K562 (cell line): ENCODE data around the gene VHLL. TPM values are rescaled to one million over a fixed set of nuclear protein-coding genes. Genes with fewer than 3 reads are reported as not detected.

Source experiments
- ATAC-seq: fragments of 200-7000 bp; cut with Tn5 transposase; 3 replicates; pipeline ENCODE4 v1.9.1; 2020; ENCODE audit warnings: moderate library complexity
- BruUV-seq: library from RNA; stranded (reverse); fragments of 400-500 nt; replicated peaks from 2 replicates; lab custom pipeline; 2021; lab: Mats Ljungman, UMichigan
- CTCF ChIA-PET: fragments of 300-600 bp; formaldehyde crosslinking; extraction: SDS; loops from one replicate; lab custom pipeline; 2021; ENCODE audit warnings: low intra/inter-chr PET ratio; lab: Yijun Ruan, JAX
- POLR2A ChIA-PET: fragments of 300-600, 350-650 bp; sonication (Branson Sonifier 250); formaldehyde crosslinking; extraction: SDS; loops from one replicate; lab custom pipeline; 2021; ENCODE audit warnings: antibody characterized with exemption, inconsistent platforms; lab: Yijun Ruan, JAX
- DNase-seq, 4 experiments: peaks; one replicate each; pipeline versions ENCODE4 v3.0.0 to v3.0.0-alpha.2; 2011 to 2018; ENCODE audit warnings: low spot score in 3 of 4, mixed read lengths in 3 of 4; ENCODE audit errors: extremely low read depth in 1 of 4
- FAIRE-seq: peaks from 2 replicates; lab custom pipeline; 2011; peaks lifted over from hg19 to GRCh38; lab: Jason Lieb, UNC
- H2AFZ ChIP-seq: 2 replicates; pipeline ENCODE4 v1.6.0; 2011; ENCODE audit warnings: low read depth, low read length, control low read depth, inconsistent platforms
- H3K27ac ChIP-seq: fragments of 200-600 bp; 3 replicates; pipeline ENCODE4 v1.8.0; 2011; ENCODE audit warnings: low read depth, mild to moderate bottlenecking, control low read depth, inconsistent platforms, low read length, moderate library complexity, mixed read lengths; ENCODE audit errors: extremely low read depth
- H3K27me3 ChIP-seq, 2 experiments: fragments of 300-600 bp in 1 of 2; 2 replicates in 1 of 2; 3 replicates in 1 of 2; pipeline versions ENCODE4 v1.6.0 to v1.8.0; 2011; ENCODE audit warnings: inconsistent platforms in 2 of 2, low read length in 2 of 2, mild to moderate bottlenecking in 1 of 2, mixed read lengths in 1 of 2, moderate library complexity in 1 of 2; ENCODE audit not compliant: control insufficient read depth in 2 of 2, insufficient read depth in 2 of 2
- H3K36me3 ChIP-seq: fragments of 300-600 bp; 3 replicates; pipeline ENCODE4 v1.8.0; 2011; ENCODE audit warnings: mild to moderate bottlenecking, low read length, inconsistent platforms; ENCODE audit not compliant: control insufficient read depth, insufficient read depth
- H3K4me1 ChIP-seq, 2 experiments: fragments of 200-600 bp in 1 of 2; replicated peaks in 1 of 2; 2 replicates in 1 of 2; 3 replicates in 1 of 2; pipeline versions ENCODE4 v1.5.1 to v1.8.0; 2011; ENCODE audit warnings: inconsistent platforms in 2 of 2, low read length in 2 of 2, mild to moderate bottlenecking in 1 of 2, mixed read lengths in 1 of 2, moderate library complexity in 1 of 2; ENCODE audit not compliant: control insufficient read depth in 2 of 2, insufficient read depth in 2 of 2
- H3K4me2 ChIP-seq: 2 replicates; pipeline ENCODE4 v1.6.1; 2011; ENCODE audit warnings: low read length, control low read depth, inconsistent platforms, mixed read lengths; ENCODE audit not compliant: insufficient read depth
- H3K4me3 ChIP-seq: fragments of 200-600 bp; sonication (generic), shearing (Covaris generic); 2 replicates; pipeline ENCODE4 v1.5.1; 2016; ENCODE audit warnings: control low read depth, inconsistent platforms
- H3K79me2 ChIP-seq: fragments of 200-600 bp; 3 replicates; pipeline ENCODE4 v1.8.0; 2011; ENCODE audit warnings: low read length, inconsistent platforms; ENCODE audit not compliant: control insufficient read depth, insufficient read depth
- H3K9ac ChIP-seq, 2 experiments: 2 replicates each; pipeline versions ENCODE4 v1.6.0 to v1.6.1; 2011; ENCODE audit warnings: low read depth in 2 of 2, low read length in 2 of 2, control low read depth in 1 of 2, inconsistent platforms in 1 of 2, mild to moderate bottlenecking in 1 of 2, mixed read lengths in 1 of 2; ENCODE audit not compliant: insufficient read depth in 1 of 2
- H3K9me1 ChIP-seq: one replicate; pipeline ENCODE4 v1.6.0; 2011; ENCODE audit warnings: inconsistent platforms, mild to moderate bottlenecking, low read length, moderate library complexity; ENCODE audit not compliant: control insufficient read depth, insufficient read depth
- H3K9me3 ChIP-seq: replicated peaks from 2 replicates; pipeline ENCODE4 v1.5.1; 2011; ENCODE audit warnings: low read depth, low read length, inconsistent platforms; ENCODE audit not compliant: control insufficient read depth, insufficient read depth
- H4K20me1 ChIP-seq: replicated peaks from 2 replicates; pipeline ENCODE4 v1.6.1; 2011; ENCODE audit warnings: low read length, inconsistent platforms, mixed read lengths; ENCODE audit not compliant: control insufficient read depth, insufficient read depth
- CTBP1 ChIP-seq: fragments of 450-650 bp; IDR thresholded peaks from 2 replicates; pipeline ENCODE4 v1.6.1; 2016; ENCODE audit warnings: borderline replicate concordance
- CTCF ChIP-seq, 3 experiments: IDR thresholded peaks in 2 of 3; conservative IDR thresholded peaks in 1 of 3; 2 replicates each; pipeline ENCODE4 v1.5.1; 2011 to 2012; ENCODE audit warnings: low read length in 3 of 3, mild to moderate bottlenecking in 3 of 3, control low read depth in 2 of 3, improper control_type of control experiment in 1 of 3, inconsistent platforms in 1 of 3, low read depth in 1 of 3, mixed read lengths in 1 of 3, moderate library complexity in 1 of 3; ENCODE audit not compliant: insufficient read depth in 2 of 3
- DPF2 ChIP-seq: fragments of 450-650 bp; IDR thresholded peaks from 2 replicates; pipeline ENCODE4 v1.6.1; 2016
- FOSL1 ChIP-seq: fragments of 200-800 bp; sonication (Bioruptor generic); conservative IDR thresholded peaks from 2 replicates; pipeline ENCODE4 v1.6.1; 2016; ENCODE audit warnings: missing genetic modification characterization, missing compliant biosample characterization
- SMARCA4 ChIP-seq: fragments of 450-650 bp; IDR thresholded peaks from 2 replicates; pipeline ENCODE4 v1.6.1; 2016
- ZNF717 ChIP-seq: fragments of 250-450 bp; sonication (Bioruptor Pico); IDR thresholded peaks from 2 replicates; pipeline ENCODE4 v1.5.0; 2021
- ZNF77 ChIP-seq: fragments of 250-450 bp; sonication (Bioruptor Pico); IDR thresholded peaks from 2 replicates; pipeline ENCODE4 v1.5.0; 2020
- WGBS: fragments of 100-300 bp; shearing (Covaris generic); methylation state at CpG from one replicate; pipeline ENCODE4 v1.1.6; 2016; ENCODE audit warnings: low coverage, mixed read lengths; ENCODE audit not compliant: insufficient coverage; ENCODE audit errors: missing lambda C conversion rate; 5-methylcytosine and 5-hydroxymethylcytosine counted together
- in situ Hi-C: fragments of 300-500 bp; cut with MboI; formaldehyde crosslinking; loops from 4 replicates; pipeline ENCODE4 v1.15.0; 2018; ENCODE audit warnings: inconsistent platforms, mixed read lengths
- intact Hi-C: fragments of 100-400 bp; cut with micrococcal nuclease; formaldehyde crosslinking; loops from 2 replicates; pipeline ENCODE4 v1.14.2; 2022
- polyA plus RNA-seq, 8 experiments: library from polyadenylated mRNA; depleted of rRNA in 4 of 8; stranded (reverse) in 5 of 8; unstranded in 3 of 8; fragments of >200 nt; fragmentation: Nextera tagmentation in 2 of 8; fragmentation: Illumina TruSeq in 1 of 8; extraction: Ambion mirVana in 2 of 8; extraction: Trizol in 1 of 8; gene quantifications; 2 replicates each; pipeline versions ENCODE4 v1.2.1 to v1.2.3, GENCODE V29; 2011 to 2014; ENCODE audit warnings: inconsistent platforms in 1 of 8, missing spikeins in 1 of 8
- total RNA-seq, 7 experiments: library from RNA; depleted of rRNA in 6 of 7; stranded (reverse); fragments of >200 nt in 6 of 7; fragmentation: Illumina TruSeq in 2 of 7; extraction: Trizol in 2 of 7; gene quantifications; 2 replicates each; pipeline versions ENCODE4 v1.2.1 to v1.2.3, GENCODE V29; 2011 to 2021; ENCODE audit warnings: low replicate concordance in 1 of 7

VHLL gene
- total and polyA plus RNA-seq, 9 of the 15 experiments (the other 6 are each of a cell fraction or from before 2014, with no cell fraction given) = not detected

GRCh38 chr1:156279837-156280236, 19.3 kb downstream of the VHLL start:
- H3K4me2 ChIP-seq = no peak overlapping the region
- peaks cover 52% of the 10 kb centered on the region for H3K79me2 ChIP-seq
- ATAC-seq = no peak
- peaks cover 3 to 6% of the 10 kb centered on the region in 2 experiments; a peak in 3 of 5 replicates for H3K4me1 ChIP-seq
- in situ Hi-C loops = no loop called here
- no peaks in the 10 kb centered on the region for H3K27me3 ChIP-seq
- H3K9ac ChIP-seq = no peak overlapping the region
- no peak for FAIRE-seq
- H3K9me3 ChIP-seq = no peaks in the 10 kb centered on the region
- no peak overlapping the region for H3K27ac ChIP-seq
- DNase-seq = no peak
- TF ChIP-seq DPF2 (no peak), CTCF (IDR thresholded peaks at IDR 0.05 in 2 of 3, conservative IDR thresholded peaks at IDR 0.05 in 1 of 3; ENCODE audit: insufficient read depth in 2 of 3, low read depth in 1 of 3, low read length in 3 of 3) (no peak), SMARCA4 (no peak), ZNF77 (no peak), ZNF717 (no peak), CTBP1 (no peak), FOSL1 (tag) (no peak)
- TF ChIP-seq, all 486 proteins: peak for 0
- H3K36me3 ChIP-seq = peaks cover 62% of the 10 kb centered on the region
- no peak overlapping the region for H2AFZ ChIP-seq
- ChIA-PET CTCF (interaction anchor here (0.6 kb wide), 1 partner anchor 151 kb away, joined by 3 read pairs; no protein-coding TSS in a partner anchor), POLR2A (interaction anchor here (0.6 to 6.3 kb wide), 7 partner anchors 9 to 157 kb away, joined by 3 to 63 read pairs (median 4); no protein-coding TSS in a partner anchor)
- no TSS peak for BruUV-seq
- intact Hi-C loops = no loop called here
- peaks cover 11% of the 10 kb centered on the region; the same call in 1 of the 2 replicates for H4K20me1 ChIP-seq
- no peaks in the 10 kb centered on the region for H3K9me1 ChIP-seq
- 88% methylated on average over 3 of the region's 3 CpGs for WGBS
- H3K4me3 ChIP-seq = no peak overlapping the region
